Prostate gland (tissue), 2 donors: Measurements from ENCODE around the gene PLEKHN1.

Source experiments
- POLR2A ChIP-seq: fragments of 450-650 bp; IDR thresholded peaks from one replicate; pipeline ENCODE4 v1.6.1; 2016; ENCODE audit warnings: antibody characterized with exemption, mild to moderate bottlenecking
- POLR2AphosphoS5 ChIP-seq: sonication (generic); formaldehyde crosslinking; IDR thresholded peaks from one replicate; pipeline ENCODE4 v1.6.1; 2017; ENCODE audit warnings: antibody characterized with exemption
- TF ChIP-seq, protein P1 (sequence below), 4 experiments: fragments of 200-600 bp in 2 of 4; fragments of 450-650 bp in 2 of 4; sonication (generic) in 2 of 4; IDR thresholded peaks; 1 replicate in 3 of 4; 2 replicates in 1 of 4; pipeline ENCODE4 v1.5.1; 2016 to 2019; ENCODE audit warnings: antibody characterized with exemption in 4 of 4, mild to moderate bottlenecking in 2 of 4, moderate library complexity in 2 of 4

DNA sequence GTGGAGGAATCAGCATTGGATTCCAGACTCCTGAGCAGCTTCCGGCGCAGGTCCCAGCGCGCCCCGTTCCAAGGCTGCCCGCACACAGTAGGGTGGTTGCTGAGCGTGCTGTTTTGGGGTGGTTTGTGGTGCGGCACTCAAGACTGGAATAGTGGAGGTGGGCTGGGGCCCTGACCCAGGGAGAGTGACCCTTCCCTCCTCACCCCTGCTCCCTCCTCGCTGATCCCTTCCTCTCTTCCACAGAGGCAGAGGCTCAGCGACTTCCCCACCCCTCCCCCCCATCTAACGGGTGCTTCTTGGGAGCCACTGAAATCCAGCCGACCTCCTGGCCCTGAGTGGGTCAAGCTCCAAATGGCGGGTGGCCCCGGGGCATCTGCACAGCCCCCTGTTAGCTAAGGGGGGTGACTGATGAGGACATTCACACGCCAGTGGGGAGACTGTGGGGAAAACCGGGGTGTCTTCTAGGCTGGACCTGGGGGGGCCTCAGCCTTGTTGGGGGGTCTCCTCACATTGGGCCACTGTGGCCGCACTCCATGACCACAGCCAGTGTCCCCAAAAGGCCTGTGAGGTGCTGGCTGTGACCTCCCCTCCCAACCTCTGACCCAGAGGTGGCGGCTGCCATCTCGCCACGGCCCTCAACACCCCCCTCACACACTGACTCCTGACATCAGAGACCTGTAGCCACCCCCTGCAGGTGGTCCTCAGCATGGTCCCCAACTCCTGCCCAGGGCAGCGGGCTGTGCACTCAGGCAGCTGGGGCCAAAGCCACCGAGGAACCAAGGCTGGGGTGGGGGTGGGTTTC, 37.5 kb downstream of the PLEKHN1 start:
- TF ChIP-seq, protein P1, sequence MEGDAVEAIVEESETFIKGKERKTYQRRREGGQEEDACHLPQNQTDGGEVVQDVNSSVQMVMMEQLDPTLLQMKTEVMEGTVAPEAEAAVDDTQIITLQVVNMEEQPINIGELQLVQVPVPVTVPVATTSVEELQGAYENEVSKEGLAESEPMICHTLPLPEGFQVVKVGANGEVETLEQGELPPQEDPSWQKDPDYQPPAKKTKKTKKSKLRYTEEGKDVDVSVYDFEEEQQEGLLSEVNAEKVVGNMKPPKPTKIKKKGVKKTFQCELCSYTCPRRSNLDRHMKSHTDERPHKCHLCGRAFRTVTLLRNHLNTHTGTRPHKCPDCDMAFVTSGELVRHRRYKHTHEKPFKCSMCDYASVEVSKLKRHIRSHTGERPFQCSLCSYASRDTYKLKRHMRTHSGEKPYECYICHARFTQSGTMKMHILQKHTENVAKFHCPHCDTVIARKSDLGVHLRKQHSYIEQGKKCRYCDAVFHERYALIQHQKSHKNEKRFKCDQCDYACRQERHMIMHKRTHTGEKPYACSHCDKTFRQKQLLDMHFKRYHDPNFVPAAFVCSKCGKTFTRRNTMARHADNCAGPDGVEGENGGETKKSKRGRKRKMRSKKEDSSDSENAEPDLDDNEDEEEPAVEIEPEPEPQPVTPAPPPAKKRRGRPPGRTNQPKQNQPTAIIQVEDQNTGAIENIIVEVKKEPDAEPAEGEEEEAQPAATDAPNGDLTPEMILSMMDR (IDR thresholded peaks at IDR 0.05): no peak
- no peak for TF ChIP-seq POLR2A
- no peak for TF ChIP-seq POLR2AphosphoS5
